Measurements from ENCODE around the gene RAB3GAP1. TPM values are rescaled to one million over a fixed set of nuclear protein-coding genes. Genes with fewer than 3 reads are reported as not detected.

The RAB3GAP1 gene
- total RNA-seq, 4 donors from 2014 or later, result 46.0 to 54.8 (median 51.1) TPM

- TF ChIP-seq, protein P1, sequence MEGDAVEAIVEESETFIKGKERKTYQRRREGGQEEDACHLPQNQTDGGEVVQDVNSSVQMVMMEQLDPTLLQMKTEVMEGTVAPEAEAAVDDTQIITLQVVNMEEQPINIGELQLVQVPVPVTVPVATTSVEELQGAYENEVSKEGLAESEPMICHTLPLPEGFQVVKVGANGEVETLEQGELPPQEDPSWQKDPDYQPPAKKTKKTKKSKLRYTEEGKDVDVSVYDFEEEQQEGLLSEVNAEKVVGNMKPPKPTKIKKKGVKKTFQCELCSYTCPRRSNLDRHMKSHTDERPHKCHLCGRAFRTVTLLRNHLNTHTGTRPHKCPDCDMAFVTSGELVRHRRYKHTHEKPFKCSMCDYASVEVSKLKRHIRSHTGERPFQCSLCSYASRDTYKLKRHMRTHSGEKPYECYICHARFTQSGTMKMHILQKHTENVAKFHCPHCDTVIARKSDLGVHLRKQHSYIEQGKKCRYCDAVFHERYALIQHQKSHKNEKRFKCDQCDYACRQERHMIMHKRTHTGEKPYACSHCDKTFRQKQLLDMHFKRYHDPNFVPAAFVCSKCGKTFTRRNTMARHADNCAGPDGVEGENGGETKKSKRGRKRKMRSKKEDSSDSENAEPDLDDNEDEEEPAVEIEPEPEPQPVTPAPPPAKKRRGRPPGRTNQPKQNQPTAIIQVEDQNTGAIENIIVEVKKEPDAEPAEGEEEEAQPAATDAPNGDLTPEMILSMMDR (IDR thresholded peaks at IDR 0.05; ENCODE audit: low read depth), result no peak
Observed at GRCh38 chr2:135047300-135047699, 4.8 kb upstream of the RAB3GAP1 start, which contains the start of gene MAP3K19. MAP3K19 (minus strand) TSS chr2:135047447; CDS start chr2:135024647, 22,800 bp downstream.

- TF ChIP-seq, protein P1 (IDR thresholded peaks at IDR 0.05; ENCODE audit: low read depth), result no peak
Observed at GRCh38 chr2:135048122-135048521, 4.0 kb upstream of the RAB3GAP1 start.

DNA sequence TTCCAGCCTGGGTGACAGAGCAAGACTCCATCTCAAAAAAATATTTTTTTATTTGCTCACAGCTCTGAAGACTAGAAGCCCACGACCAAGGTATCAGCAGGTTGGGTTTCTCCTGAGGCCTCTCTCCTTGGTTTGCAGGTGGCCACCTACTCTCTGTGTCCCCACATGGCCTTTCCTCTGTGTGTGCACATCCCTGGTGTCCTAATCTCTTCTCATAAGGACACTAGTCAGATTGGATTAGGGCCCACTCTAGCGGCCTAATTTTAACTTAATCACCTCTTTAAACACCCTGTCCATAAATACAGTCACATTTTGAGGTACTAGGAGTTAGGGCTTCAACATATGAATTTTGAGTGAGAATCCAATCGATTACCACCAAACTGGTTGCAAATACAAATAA is 2.0 kb upstream of the RAB3GAP1 start:
- TF ChIP-seq, protein P1 (IDR thresholded peaks at IDR 0.05; ENCODE audit: low read depth), result no peak

GRCh38 chr2:135050684-135051083 is 1.4 kb upstream of the RAB3GAP1 start:
- TF ChIP-seq, protein P1 (IDR thresholded peaks at IDR 0.05; ENCODE audit: low read depth), result no peak

GRCh38 chr2:135052997-135053474 is 944 bp downstream of the RAB3GAP1 start:
- TF ChIP-seq, protein P1 (IDR thresholded peaks at IDR 0.05; ENCODE audit: low read depth), result no peak

DNA sequence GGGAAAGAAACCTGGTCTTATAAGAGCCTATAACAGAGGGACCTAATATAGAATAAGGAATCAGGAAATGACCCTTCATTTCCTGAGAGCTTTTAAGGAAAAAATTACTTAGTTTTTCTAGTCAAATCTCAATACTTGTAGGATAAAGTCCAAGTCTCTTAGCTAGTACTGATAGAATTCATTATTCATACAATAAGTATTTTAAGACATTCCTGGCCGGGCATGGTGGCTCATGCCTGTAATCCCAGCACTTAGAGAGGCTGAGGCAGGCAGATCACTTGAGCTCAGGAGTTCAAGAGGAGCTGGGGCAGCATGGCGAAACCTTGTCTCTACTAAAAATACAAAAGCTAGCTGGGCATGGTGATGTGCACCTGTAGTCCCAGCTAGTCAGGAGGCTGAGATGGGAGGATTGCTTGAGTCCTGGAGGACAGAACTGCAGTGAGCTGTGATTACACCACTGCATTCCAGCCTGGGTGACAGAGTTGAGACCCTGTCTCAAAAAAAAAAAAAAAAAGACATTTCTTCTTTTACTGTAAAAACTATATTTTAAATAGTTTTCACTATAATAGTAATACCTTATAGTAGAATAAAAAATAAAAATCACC is 3.2 kb downstream of the RAB3GAP1 start:
- TF ChIP-seq, protein P1 (IDR thresholded peaks at IDR 0.05; ENCODE audit: low read depth), result no peak

DNA sequence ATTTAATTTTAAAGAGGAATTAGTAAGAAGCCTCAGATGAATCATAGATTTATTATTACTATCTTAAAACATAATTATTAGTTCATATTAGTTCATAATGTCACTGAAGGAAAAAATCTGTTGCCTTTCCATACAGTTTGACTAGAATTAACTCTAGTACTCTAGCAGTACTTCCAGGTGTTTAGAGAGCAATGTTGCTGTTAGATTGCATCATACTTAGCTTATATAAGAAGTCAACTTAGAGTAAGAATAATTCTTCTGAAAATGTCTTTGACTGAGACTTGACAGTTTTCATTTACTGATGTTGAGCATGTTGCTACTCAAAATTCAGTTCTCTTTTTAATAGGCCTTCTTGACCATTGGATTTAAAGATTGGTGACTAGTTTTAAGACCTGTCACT is 4.7 kb downstream of the RAB3GAP1 start:
- TF ChIP-seq, protein P1 (IDR thresholded peaks at IDR 0.05; ENCODE audit: low read depth), result no peak

All from subcutaneous adipose tissue (tissue), 4 donors.